DND-41 (cell line): ENCODE results near the gene KSR2.

Experiments
- ATAC-seq: fragments of 200-7000 bp; cut with Tn5 transposase; 3 replicates; pipeline ENCODE4 v1.9.1; 2021; ENCODE audit warnings: low read depth; ENCODE audit not compliant: insufficient read depth
- DNase-seq: peaks from one replicate; pipeline ENCODE4 v3.0.0-alpha.2; 2020
- H2AFZ ChIP-seq: 2 replicates; pipeline ENCODE4 v1.6.0; 2012; ENCODE audit warnings: low read depth, low read length
- H3K27ac ChIP-seq: 2 replicates; pipeline ENCODE4 v1.5.1; 2012; ENCODE audit warnings: low read length, inconsistent platforms
- H3K27me3 ChIP-seq: fragments of 200-600 bp; sonication (generic); 2 replicates; pipeline ENCODE4 v1.6.0; 2012; ENCODE audit warnings: low read length, mild to moderate bottlenecking, inconsistent platforms; ENCODE audit not compliant: insufficient read depth, poor library complexity
- H3K36me3 ChIP-seq: 2 replicates; pipeline ENCODE4 v1.5.1; 2012; ENCODE audit warnings: low read length, inconsistent platforms; ENCODE audit not compliant: insufficient read depth
- H3K4me1 ChIP-seq: 2 replicates; pipeline ENCODE4 v1.5.1; 2012; ENCODE audit warnings: mild to moderate bottlenecking, low read length; ENCODE audit not compliant: insufficient read depth
- H3K4me2 ChIP-seq: 2 replicates; pipeline ENCODE4 v1.6.0; 2012; ENCODE audit warnings: mild to moderate bottlenecking, moderate library complexity, low read length, inconsistent platforms; ENCODE audit not compliant: insufficient read depth
- H3K4me3 ChIP-seq, 2 experiments: fragments of 200-600 bp in 1 of 2; shearing (Covaris generic) in 1 of 2; 2 replicates each; pipeline ENCODE4 v1.5.1; 2012 to 2016; ENCODE audit warnings: inconsistent platforms in 2 of 2, low read length in 2 of 2, mild to moderate bottlenecking in 2 of 2, low read depth in 1 of 2, moderate library complexity in 1 of 2
- H3K79me2 ChIP-seq: 2 replicates; pipeline ENCODE4 v1.6.0; 2012; ENCODE audit warnings: low read length, inconsistent platforms; ENCODE audit not compliant: insufficient read depth
- H3K9ac ChIP-seq: 2 replicates; pipeline ENCODE4 v1.6.0; 2012; ENCODE audit warnings: low read depth, mild to moderate bottlenecking, inconsistent platforms, low read length, moderate library complexity
- H3K9me3 ChIP-seq: 2 replicates; pipeline ENCODE4 v1.5.1; 2012; ENCODE audit warnings: low read length, moderate library complexity, mild to moderate bottlenecking, inconsistent platforms; ENCODE audit not compliant: insufficient read depth, severe bottlenecking
- H4K20me1 ChIP-seq: 2 replicates; pipeline ENCODE4 v1.6.0; 2012; ENCODE audit warnings: low read length; ENCODE audit not compliant: insufficient read depth
- EZH2 ChIP-seq: IDR thresholded peaks from 3 replicates; pipeline ENCODE4 v1.6.1; 2012; ENCODE audit warnings: borderline replicate concordance, low read depth, mild to moderate bottlenecking, moderate library complexity, low read length, inconsistent platforms; ENCODE audit not compliant: severe bottlenecking
- TF ChIP-seq, protein P1 (sequence below): IDR thresholded peaks from 2 replicates; pipeline ENCODE4 v1.5.1; 2012; ENCODE audit warnings: borderline replicate concordance, low read length, moderate library complexity, mild to moderate bottlenecking; ENCODE audit not compliant: poor library complexity, severe bottlenecking; ENCODE audit errors: extremely low read depth

Gene KSR2

GRCh38 chr12:117869551-117869950 lies 99.2 kb downstream of the KSR2 start:
- Histone ChIP-seq H3K4me2 (no peak overlapping the region), H3K27ac (no peak overlapping the region), H3K4me1 (no peaks in the 10 kb centered on the region), H3K4me3 (no peak overlapping the region), H4K20me1 (no peaks in the 10 kb centered on the region), H3K36me3 (no peaks in the 10 kb centered on the region), H3K27me3 (no peaks in the 10 kb centered on the region), H3K79me2 (no peaks in the 10 kb centered on the region), H3K9ac (no peak overlapping the region), H2AFZ (no peak overlapping the region), H3K9me3 (no peaks in the 10 kb centered on the region)
- no peak for TF ChIP-seq EZH2
- TF ChIP-seq, protein P1, sequence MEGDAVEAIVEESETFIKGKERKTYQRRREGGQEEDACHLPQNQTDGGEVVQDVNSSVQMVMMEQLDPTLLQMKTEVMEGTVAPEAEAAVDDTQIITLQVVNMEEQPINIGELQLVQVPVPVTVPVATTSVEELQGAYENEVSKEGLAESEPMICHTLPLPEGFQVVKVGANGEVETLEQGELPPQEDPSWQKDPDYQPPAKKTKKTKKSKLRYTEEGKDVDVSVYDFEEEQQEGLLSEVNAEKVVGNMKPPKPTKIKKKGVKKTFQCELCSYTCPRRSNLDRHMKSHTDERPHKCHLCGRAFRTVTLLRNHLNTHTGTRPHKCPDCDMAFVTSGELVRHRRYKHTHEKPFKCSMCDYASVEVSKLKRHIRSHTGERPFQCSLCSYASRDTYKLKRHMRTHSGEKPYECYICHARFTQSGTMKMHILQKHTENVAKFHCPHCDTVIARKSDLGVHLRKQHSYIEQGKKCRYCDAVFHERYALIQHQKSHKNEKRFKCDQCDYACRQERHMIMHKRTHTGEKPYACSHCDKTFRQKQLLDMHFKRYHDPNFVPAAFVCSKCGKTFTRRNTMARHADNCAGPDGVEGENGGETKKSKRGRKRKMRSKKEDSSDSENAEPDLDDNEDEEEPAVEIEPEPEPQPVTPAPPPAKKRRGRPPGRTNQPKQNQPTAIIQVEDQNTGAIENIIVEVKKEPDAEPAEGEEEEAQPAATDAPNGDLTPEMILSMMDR, result no peak
- DNase-seq (no peak), ATAC-seq (no peak)

DNA sequence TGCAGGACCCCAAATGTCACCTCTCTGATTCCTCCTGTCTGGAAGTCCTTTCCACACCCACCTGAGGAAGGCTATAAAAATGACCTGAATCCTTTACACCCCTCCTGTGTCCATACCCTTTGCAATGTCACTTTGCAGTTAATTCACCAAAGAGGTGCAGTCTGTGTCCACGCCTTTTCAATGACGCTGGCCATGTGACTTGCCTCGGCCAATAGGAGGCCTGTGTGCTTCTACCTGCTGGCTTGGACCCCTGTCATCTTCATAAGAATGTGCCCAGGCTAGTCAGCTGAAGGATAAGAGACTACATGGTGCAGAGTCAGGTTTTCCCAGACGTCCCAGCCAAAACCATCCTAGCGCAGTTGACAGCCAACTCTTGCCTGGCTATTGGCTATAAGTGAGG lies 101.4 kb downstream of the KSR2 start:
- no peak overlapping the region for H3K9ac ChIP-seq
- no peaks in the 10 kb centered on the region for H3K9me3 ChIP-seq
- H3K36me3 ChIP-seq, result no peaks in the 10 kb centered on the region
- no peak overlapping the region for H3K4me2 ChIP-seq
- no peaks in the 10 kb centered on the region for H3K79me2 ChIP-seq
- DNase-seq, result no peak
- H3K4me1 ChIP-seq, result no peaks in the 10 kb centered on the region
- no peak overlapping the region for H3K4me3 ChIP-seq
- H2AFZ ChIP-seq, result no peak overlapping the region
- ATAC-seq, result no peak
- H3K27ac ChIP-seq, result no peak overlapping the region
- TF ChIP-seq, protein P1, result no peak
- TF ChIP-seq EZH2, result no peak
- H4K20me1 ChIP-seq, result no peaks in the 10 kb centered on the region
- no peaks in the 10 kb centered on the region for H3K27me3 ChIP-seq

DNA sequence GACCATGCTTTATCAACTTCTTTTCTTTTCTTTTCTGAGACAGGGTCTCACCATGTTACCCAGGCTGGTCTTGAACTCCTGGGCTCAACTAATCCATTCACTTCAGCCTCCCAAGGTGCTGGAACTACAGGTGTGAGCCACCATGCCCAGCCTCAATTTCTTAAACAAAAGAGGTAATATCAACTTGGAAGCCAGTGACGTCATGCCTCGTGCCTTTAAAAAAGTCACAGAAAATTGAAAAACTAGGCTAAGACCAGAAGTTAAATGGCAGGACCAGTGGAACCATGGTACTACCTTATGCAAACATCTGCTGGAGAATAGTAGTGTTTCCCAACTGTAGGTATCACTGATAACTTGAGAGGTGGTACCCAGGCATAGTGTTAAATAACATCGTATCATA lies 103.3 kb downstream of the KSR2 start:
- DNase-seq (no peak), ATAC-seq (no peak)
- Histone ChIP-seq H3K27me3 (no peaks in the 10 kb centered on the region), H3K79me2 (no peaks in the 10 kb centered on the region), H4K20me1 (no peaks in the 10 kb centered on the region), H2AFZ (no peak overlapping the region), H3K4me3 (no peak overlapping the region), H3K4me2 (no peak overlapping the region), H3K4me1 (no peaks in the 10 kb centered on the region), H3K9me3 (no peaks in the 10 kb centered on the region), H3K9ac (no peak overlapping the region), H3K36me3 (no peaks in the 10 kb centered on the region), H3K27ac (no peak overlapping the region)
- no peak for TF ChIP-seq EZH2
- TF ChIP-seq, protein P1, result no peak

DNA sequence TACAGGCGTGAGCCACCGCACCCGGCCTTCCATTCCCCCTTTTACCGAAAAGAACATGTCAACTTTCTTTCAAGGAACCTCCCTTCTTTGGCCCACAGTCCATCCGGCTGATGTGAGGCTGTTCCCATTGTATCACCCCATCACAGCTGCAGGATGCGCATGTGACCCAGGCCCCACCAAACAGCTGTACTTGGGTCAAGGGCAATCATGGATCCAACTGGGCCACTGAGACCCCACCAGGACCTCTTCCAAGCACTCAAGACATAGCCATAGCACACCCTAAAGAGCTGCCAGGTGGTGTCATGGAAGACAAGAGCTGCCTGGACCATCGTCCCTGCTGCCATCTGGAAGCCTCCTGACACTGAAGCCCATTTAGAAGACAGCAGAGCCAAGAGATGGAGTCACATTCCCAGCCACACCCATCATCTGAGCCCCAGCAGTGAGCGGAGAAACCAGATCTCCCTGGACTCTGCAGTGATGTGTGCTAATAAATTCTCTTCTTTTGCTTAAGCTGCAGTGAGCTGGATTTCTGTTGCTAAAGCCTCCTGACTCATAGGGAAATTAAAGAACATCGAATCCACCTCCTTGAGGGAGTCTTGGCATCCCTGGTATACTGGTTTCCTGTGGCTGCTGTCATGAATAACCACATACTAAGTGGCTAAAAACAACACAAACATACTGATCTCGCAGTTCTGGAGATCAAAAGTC lies 105.6 kb downstream of the KSR2 start:
- Histone ChIP-seq H3K79me2 (no peaks in the 10 kb centered on the region), H3K4me1 (no peaks in the 10 kb centered on the region), H3K27me3 (no peaks in the 10 kb centered on the region), H3K9ac (no peak overlapping the region), H3K9me3 (no peaks in the 10 kb centered on the region), H2AFZ (no peak overlapping the region), H3K27ac (no peak overlapping the region), H4K20me1 (no peaks in the 10 kb centered on the region), H3K4me3 (no peak overlapping the region), H3K4me2 (no peak overlapping the region), H3K36me3 (no peaks in the 10 kb centered on the region)
- TF ChIP-seq, protein P1, result no peak
- TF ChIP-seq EZH2, result no peak
- DNase-seq (no peak), ATAC-seq (no peak)
